Measurements from ENCODE around the gene EHD2.

DNA sequence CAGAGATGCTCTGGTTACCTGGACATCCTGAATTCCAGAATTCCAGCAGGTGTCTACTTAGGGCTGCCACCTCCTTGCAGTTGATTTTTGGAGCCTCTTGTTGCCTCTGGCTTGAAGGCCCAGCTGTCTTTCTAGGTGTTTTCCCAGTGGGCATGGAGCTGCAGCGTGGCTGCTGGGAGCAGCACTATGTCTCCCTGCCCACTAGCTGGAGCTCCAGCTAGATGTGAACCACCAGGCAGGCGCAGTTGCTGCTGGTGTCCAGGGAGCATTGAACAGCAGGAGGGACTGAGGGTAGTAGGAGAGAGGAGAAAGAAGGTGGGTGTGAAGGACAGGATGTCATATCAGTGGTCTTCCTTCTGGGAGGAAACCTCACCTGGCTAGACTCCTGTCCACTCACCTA lies 55.4 kb downstream of the EHD2 start:
- TF ChIP-seq, protein P1, sequence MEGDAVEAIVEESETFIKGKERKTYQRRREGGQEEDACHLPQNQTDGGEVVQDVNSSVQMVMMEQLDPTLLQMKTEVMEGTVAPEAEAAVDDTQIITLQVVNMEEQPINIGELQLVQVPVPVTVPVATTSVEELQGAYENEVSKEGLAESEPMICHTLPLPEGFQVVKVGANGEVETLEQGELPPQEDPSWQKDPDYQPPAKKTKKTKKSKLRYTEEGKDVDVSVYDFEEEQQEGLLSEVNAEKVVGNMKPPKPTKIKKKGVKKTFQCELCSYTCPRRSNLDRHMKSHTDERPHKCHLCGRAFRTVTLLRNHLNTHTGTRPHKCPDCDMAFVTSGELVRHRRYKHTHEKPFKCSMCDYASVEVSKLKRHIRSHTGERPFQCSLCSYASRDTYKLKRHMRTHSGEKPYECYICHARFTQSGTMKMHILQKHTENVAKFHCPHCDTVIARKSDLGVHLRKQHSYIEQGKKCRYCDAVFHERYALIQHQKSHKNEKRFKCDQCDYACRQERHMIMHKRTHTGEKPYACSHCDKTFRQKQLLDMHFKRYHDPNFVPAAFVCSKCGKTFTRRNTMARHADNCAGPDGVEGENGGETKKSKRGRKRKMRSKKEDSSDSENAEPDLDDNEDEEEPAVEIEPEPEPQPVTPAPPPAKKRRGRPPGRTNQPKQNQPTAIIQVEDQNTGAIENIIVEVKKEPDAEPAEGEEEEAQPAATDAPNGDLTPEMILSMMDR (IDR thresholded peaks at IDR 0.05; ENCODE audit: low read length) = no peak
- TF ChIP-seq EZH2phosphoT487 (IDR thresholded peaks at IDR 0.05; ENCODE audit: low read length) (no peak), EZH2 (optimal IDR thresholded peaks at IDR 0.05; ENCODE audit: low read depth, low read length) (no peak)

Measured in MM.1S (cell line).